Neural progenitor cell (in vitro differentiated cells): ENCODE measurements around the gene TMEM183A. TPM values are rescaled to one million over a fixed set of nuclear protein-coding genes. Genes with fewer than 3 reads are reported as not detected.

Experiments used
- DNase-seq: peaks from one replicate; pipeline ENCODE4 v3.0.0-alpha.2; 2016; ENCODE audit warnings: low spot score
- H2AFZ ChIP-seq: fragments of 200-600 bp; sonication (generic); replicated peaks from 2 replicates; pipeline ENCODE4 v1.6.1; 2016; ENCODE audit warnings: antibody characterized with exemption
- H3F3A ChIP-seq: fragments of 200-600 bp; sonication (generic); 2 replicates; pipeline ENCODE4 v1.6.1; 2016; ENCODE audit warnings: antibody characterized with exemption, low read depth
- H3K27ac ChIP-seq: fragments of 200-600 bp; sonication (generic); 2 replicates; pipeline ENCODE4 v1.5.1; 2016; ENCODE audit warnings: mild to moderate bottlenecking
- H3K27me3 ChIP-seq: fragments of 200-600 bp; sonication (generic); 2 replicates; pipeline ENCODE4 v1.6.1; 2016; ENCODE audit warnings: mild to moderate bottlenecking, moderate library complexity
- H3K36me3 ChIP-seq: fragments of 200-600 bp; sonication (generic); 2 replicates; pipeline ENCODE4 v1.5.1; 2016
- H3K4me1 ChIP-seq: fragments of 200-600 bp; sonication (generic); 2 replicates; pipeline ENCODE4 v1.6.1; 2016; ENCODE audit warnings: mixed run types
- H3K4me2 ChIP-seq: fragments of 200-600 bp; sonication (generic); 2 replicates; pipeline ENCODE4 v1.6.1; 2016
- H3K4me3 ChIP-seq: fragments of 200-600 bp; sonication (generic); 2 replicates; pipeline ENCODE4 v1.5.1; 2016
- H3K79me2 ChIP-seq: fragments of 200-600 bp; sonication (generic); 2 replicates; pipeline ENCODE4 v1.6.1; 2016; ENCODE audit warnings: low read depth
- H3K9ac ChIP-seq: fragments of 200-600 bp; sonication (generic); 2 replicates; pipeline ENCODE4 v1.6.1; 2016
- H3K9me3 ChIP-seq: fragments of 200-600 bp; sonication (generic); 2 replicates; pipeline ENCODE4 v1.5.1; 2016; ENCODE audit warnings: low read depth
- H4K20me1 ChIP-seq: fragments of 200-600 bp; sonication (generic); 2 replicates; pipeline ENCODE4 v1.6.1; 2016; ENCODE audit warnings: low read depth
- H3K27ac Mint-ChIP-seq: 3 replicates; pipeline ENCODE4 v1.8.0; 2021; ENCODE audit warnings: mixed read lengths
- H3K27me3 Mint-ChIP-seq: 2 replicates; pipeline ENCODE4 v1.8.0; 2022; ENCODE audit warnings: low read depth, mild to moderate bottlenecking, inconsistent platforms, moderate library complexity, mixed read lengths; ENCODE audit not compliant: insufficient read depth
- H3K36me3 Mint-ChIP-seq: 3 replicates; pipeline ENCODE4 v1.8.0; 2021; ENCODE audit warnings: mixed read lengths
- H3K4me1 Mint-ChIP-seq: 3 replicates; pipeline ENCODE4 v1.8.0; 2021; ENCODE audit warnings: mixed read lengths
- H3K4me3 Mint-ChIP-seq: 3 replicates; pipeline ENCODE4 v1.8.0; 2021; ENCODE audit warnings: mild to moderate bottlenecking, moderate library complexity, mixed read lengths
- H3K9me3 Mint-ChIP-seq: 3 replicates; pipeline ENCODE4 v1.8.0; 2020; ENCODE audit warnings: mixed read lengths
- CTCF ChIP-seq: fragments of 200-600 bp; sonication (generic); IDR thresholded peaks from 2 replicates; pipeline ENCODE4 v1.5.1; 2017; ENCODE audit warnings: antibody characterized with exemption, mild to moderate bottlenecking
- EZH2 ChIP-seq: fragments of 200-600 bp; sonication (generic); IDR thresholded peaks from 2 replicates; pipeline ENCODE4 v1.6.1; 2017; ENCODE audit warnings: antibody characterized with exemption, mild to moderate bottlenecking, moderate library complexity
- EZH2phosphoT487 ChIP-seq: fragments of 200-600 bp; sonication (generic); IDR thresholded peaks from 2 replicates; pipeline ENCODE4 v1.6.1; 2017; ENCODE audit warnings: antibody characterized with exemption
- total RNA-seq: library from RNA; depleted of rRNA; stranded (reverse); fragments of >200 nt; gene quantifications from 2 replicates; pipeline ENCODE4 v1.2.3, GENCODE V29; 2015; ENCODE audit warnings: low replicate concordance

TMEM183A gene
- total RNA-seq, 1 donor from 2014 or later = 92.4 TPM

- no peak for DNase-seq
- no peaks in the 10 kb centered on the region for H3K36me3 ChIP-seq
Measured at GRCh38 chr1:203056516-203056915, 49.3 kb downstream of the TMEM183A start.

GRCh38 chr1:203057911-203058675 lies 50.9 kb downstream of the TMEM183A start:
- peaks cover 19% of the 10 kb centered on the region for H3K36me3 Mint-ChIP-seq
- H3K36me3 ChIP-seq = no peaks in the 10 kb centered on the region
- H3K27me3 ChIP-seq = no peaks in the 10 kb centered on the region
- H3K27ac Mint-ChIP-seq = no peak overlapping the region
- H3K4me1 ChIP-seq = peaks cover 22% of the 10 kb centered on the region
- no peak overlapping the region for H3K4me2 ChIP-seq
- H4K20me1 ChIP-seq = no peaks in the 10 kb centered on the region
- TF ChIP-seq EZH2 (no peak), EZH2phosphoT487 (no peak), CTCF (no peak)
- H3K4me3 ChIP-seq = no peak overlapping the region
- H3F3A ChIP-seq = no peaks in the 10 kb centered on the region
- peaks cover 7% of the 10 kb centered on the region for H3K27me3 Mint-ChIP-seq
- DNase-seq = no peak
- peaks cover 10% of the 10 kb centered on the region for H3K4me1 Mint-ChIP-seq
- no peaks in the 10 kb centered on the region for H3K79me2 ChIP-seq
- H3K9ac ChIP-seq = no peak overlapping the region
- no peak overlapping the region for H3K4me3 Mint-ChIP-seq
- H3K27ac ChIP-seq = no peak overlapping the region
- peaks cover 10% of the 10 kb centered on the region for H3K9me3 Mint-ChIP-seq
- H3K9me3 ChIP-seq = no peaks in the 10 kb centered on the region
- H2AFZ ChIP-seq = no peak overlapping the region

More at GRCh38 chr1:203056516-203056915, 49.3 kb downstream of the TMEM183A start:
- no peaks in the 10 kb centered on the region for H3K9me3 ChIP-seq
- H3K79me2 ChIP-seq = no peaks in the 10 kb centered on the region
- no peaks in the 10 kb centered on the region for H3K27me3 ChIP-seq
- Mint-ChIP-seq H3K27ac (no peak overlapping the region), H3K36me3 (peaks cover 16% of the 10 kb centered on the region), H3K9me3 (peaks cover 6% of the 10 kb centered on the region), H3K27me3 (peaks cover 4% of the 10 kb centered on the region), H3K4me3 (no peak overlapping the region), H3K4me1 (peaks cover 20% of the 10 kb centered on the region)
- H3K4me3 ChIP-seq = no peak overlapping the region
- H3K27ac ChIP-seq = no peak overlapping the region
- H2AFZ ChIP-seq = no peak overlapping the region
- TF ChIP-seq EZH2phosphoT487 (no peak), CTCF (peak; percentile 31)
- peaks cover 22% of the 10 kb centered on the region for H3K4me1 ChIP-seq
- no peak overlapping the region for H3K9ac ChIP-seq
- no peaks in the 10 kb centered on the region for H4K20me1 ChIP-seq
- H3K4me2 ChIP-seq = no peak overlapping the region
- H3F3A ChIP-seq = no peaks in the 10 kb centered on the region

- Histone ChIP-seq H3K9ac (no peak overlapping the region), H3K4me2 (no peak overlapping the region), H2AFZ (no peak overlapping the region), H3K9me3 (no peaks in the 10 kb centered on the region), H3F3A (no peaks in the 10 kb centered on the region), H3K4me3 (no peak overlapping the region), H3K27me3 (no peaks in the 10 kb centered on the region), H4K20me1 (no peaks in the 10 kb centered on the region), H3K27ac (no peak overlapping the region), H3K36me3 (no peaks in the 10 kb centered on the region), H3K4me1 (peaks cover 19% of the 10 kb centered on the region), H3K79me2 (no peaks in the 10 kb centered on the region)
- TF ChIP-seq EZH2 = no peak
- no peak for TF ChIP-seq EZH2phosphoT487
- TF ChIP-seq CTCF = no peak
- no peak for DNase-seq
- Mint-ChIP-seq H3K36me3 (peaks cover 23% of the 10 kb centered on the region), H3K4me3 (no peak overlapping the region), H3K4me1 (peaks cover 13% of the 10 kb centered on the region), H3K27me3 (peaks cover 7% of the 10 kb centered on the region), H3K9me3 (peaks cover 10% of the 10 kb centered on the region), H3K27ac (no peak overlapping the region)
Measured at GRCh38 chr1:203058676-203058935, 51.4 kb downstream of the TMEM183A start.
